HG02938 (cell line): ENCODE data around the gene PIEZO2.

Experiments used
- ATAC-seq: cut with Tn5 transposase; IDR thresholded peaks from one replicate; pipeline ENCODE4 v1.9.1; 2021; ENCODE audit warnings: mild to moderate bottlenecking, moderate library complexity; ENCODE audit not compliant: unreplicated experiment

PIEZO2 gene

DNA sequence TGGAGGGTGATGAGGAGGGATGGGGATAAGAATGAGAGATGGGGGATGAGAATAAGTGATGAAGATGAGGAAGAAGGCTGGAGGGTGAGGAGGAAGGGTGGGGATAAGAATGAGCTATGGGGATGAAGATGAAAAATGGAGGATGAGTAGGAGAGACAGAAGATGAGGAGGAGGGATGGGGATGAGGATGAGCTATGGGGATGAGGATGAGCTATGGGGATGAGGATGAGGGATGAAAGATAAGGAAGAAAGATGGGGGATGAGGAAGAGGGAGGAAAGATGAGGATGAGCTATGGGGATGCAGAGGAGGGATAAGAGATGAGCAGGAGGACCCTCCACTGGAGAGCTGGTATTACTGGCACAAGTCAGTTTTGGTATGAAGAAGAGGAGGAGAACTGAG is 392.0 kb downstream of the PIEZO2 start:
- ATAC-seq, result no peak

DNA sequence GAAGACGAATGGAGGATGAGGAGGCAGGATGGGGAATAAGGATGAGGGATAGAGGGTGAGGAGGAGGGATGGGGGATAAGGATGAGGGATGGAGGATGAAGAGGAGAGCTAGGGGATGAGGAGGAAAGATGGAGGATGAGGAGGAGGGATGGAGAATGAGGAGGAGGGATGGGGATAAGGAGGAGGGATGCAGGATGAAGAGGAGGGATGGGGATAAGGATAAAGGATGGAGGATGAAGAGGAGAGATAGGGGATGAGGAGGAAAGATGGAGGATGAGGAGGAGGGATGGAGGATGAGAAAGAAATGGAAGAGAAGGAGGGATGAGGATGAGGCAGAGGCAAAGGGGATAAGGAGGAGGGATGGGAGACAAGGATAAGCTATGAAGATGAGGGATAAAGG is 393.5 kb downstream of the PIEZO2 start:
- ATAC-seq, result no peak

DNA sequence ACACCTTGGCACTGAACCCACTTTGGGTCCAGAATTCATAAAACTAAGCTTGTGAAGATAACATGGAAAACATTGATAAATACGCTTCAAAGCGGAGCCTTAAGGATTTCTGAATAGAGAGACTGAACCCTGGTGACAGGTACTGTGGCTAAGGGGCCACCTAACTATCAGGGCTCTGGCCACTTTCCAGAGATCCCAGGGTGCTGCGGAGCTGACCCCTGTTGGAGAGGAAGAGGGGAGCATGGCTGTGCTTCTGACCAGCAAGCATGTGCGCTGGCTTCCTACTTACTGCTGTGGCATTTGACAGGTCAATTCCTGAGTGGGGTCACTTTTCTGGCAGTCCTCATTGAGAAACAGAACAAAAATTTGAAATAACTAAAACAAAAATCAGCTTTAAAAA is 395.2 kb downstream of the PIEZO2 start:
- ATAC-seq, result no peak

DNA sequence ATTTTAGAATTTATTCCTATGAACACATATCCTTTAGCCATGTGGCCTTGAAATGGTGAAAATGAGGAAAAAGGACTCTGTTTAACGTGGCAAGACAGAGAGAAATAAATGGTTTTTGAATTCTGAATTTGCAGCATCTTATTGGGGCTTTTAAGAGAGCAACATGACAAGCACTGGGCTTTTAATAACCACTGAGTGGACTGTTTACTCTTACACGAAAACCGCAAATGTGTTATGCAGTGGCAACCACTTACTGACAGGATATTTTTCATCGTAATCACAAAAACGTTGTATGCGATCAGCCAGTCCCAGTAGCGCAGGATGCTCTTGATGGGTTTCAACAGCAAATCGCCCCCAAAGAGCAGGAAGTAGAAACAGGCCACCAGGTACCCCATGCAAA is 397.0 kb downstream of the PIEZO2 start:
- ATAC-seq, result no peak

DNA sequence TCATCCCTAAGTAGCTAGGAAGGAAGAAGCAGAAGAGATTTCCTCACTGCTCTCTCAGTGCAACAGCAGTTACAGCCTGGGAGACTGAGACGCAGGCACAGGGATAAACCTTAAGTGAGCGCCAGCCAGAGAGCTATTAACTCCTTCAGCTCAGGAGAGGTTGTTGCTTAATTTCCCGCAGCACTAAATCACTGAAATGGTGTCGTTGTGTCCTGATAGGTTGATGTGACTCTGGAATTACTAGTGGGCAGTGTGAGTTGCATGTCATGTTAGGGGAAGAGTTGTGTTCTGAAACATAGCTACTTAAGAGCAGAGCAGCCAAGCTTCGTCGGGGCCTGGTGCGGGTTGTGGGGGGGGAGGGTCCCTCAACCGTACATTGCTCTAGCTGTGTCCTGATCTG is 397.7 kb downstream of the PIEZO2 start:
- ATAC-seq, result no peak

DNA sequence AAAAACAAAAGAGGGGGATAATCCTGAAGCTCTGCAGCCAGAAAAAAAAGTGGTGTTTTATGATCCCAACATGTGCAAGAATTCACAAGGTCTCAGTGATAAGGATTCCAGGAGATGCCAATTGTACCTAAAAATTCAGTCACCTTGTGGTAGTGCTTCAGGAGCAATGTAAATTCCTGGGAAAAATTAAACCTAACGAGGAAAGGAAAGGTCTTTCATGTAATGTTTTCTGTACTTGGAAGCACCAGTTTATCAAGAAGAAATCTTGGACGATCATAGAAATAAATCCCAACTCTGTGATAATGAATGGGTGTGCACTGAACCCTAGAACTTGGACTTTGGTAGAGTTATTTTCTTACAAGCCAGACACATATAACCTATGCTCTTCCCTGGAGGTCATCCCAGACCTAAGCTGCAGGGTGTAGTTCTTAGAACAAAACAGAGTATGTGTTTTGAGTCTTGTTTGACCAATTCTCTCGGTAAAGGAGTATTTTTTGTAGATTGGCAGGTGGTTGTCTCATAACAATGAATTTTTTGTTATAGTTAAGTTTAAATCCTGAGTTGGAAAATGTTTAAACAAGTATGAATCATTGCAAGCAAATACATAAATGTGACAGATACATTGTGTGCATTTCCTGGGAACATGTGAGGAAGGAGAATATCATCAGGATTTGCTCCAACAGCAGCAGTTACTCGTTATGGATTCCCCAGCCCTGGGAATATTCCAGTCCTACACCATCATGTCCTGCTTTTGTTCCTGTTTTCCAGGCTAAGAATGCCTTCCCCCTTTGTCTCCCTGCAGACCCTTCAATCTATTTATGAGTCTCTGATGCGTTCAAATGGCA is 399.0 kb downstream of the PIEZO2 start:
- no peak for ATAC-seq

DNA sequence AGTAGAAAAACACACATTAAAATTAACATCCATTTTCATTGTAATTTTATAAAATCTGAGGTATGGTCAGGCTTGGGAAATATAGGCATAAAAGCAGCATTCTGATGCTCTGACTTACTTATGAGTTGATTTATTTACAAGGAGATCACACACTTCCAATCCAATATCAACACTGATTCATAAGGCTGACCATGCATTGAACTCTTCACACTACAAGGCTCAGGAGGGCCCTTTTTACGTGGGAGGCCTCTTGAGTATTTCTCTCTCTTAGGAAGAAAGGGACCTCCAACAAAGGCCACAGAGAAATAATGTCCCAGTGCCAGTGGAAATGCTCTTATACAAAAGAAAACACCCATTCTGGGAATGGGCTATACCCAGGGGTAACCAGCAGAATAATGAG is 400.7 kb downstream of the PIEZO2 start:
- ATAC-seq, result no peak

DNA sequence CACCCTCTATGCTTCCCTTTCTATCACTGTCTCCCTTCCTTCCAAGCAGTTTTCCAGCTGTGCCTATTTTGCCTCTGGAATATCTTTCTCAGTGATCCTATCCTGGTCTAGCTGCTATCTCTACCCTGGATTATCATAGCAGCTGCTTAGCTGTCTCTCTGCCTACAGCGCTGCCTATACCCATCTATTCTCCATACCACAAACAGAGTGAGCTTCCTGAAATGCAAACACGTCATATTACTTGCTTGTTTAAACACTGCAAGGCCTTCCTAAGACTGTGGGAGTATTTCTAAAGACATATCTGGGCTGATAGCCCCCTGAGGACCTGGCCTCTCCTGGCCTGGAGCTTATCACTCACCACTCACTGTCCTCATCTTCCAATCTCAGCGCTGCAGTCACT is 403.4 kb downstream of the PIEZO2 start:
- no peak for ATAC-seq

DNA sequence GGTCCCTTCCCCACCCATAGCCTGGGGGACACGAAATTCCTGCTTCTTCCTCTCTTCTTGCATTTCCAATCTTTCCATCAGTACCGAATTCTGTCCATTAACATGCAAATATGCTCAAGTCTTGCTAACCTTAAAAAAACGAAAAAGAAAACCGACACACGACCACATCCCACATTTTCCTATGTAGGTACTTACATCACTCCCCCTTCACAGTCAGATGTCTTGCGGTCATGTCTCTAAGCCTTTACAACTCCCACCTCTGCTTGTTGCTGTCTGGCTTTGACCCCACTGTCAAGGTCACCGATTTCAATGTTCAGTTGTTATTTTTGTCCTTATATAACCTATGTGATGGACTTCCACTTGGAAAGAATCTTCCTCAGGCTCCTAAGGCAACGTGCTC is 404.1 kb downstream of the PIEZO2 start:
- no peak for ATAC-seq

DNA sequence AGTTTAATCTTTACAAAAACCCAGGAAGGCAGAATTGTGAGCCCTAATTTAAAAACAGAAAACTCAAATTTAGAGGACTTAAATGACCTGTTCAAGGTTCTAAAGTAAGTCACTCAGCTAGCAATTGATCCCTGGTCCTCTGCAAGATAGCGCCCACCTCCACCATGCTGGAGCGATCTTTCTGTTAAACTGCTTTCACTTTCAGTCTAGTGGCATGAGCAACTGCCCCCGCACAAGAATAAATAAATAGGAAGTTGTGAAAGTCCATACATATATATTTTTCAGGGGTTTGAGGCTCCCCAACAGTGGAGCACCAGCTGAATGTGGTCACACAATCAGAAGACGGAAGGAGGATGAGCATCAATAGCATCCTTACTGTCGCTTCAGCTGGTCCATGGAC is 405.6 kb downstream of the PIEZO2 start:
- ATAC-seq, result no peak

DNA sequence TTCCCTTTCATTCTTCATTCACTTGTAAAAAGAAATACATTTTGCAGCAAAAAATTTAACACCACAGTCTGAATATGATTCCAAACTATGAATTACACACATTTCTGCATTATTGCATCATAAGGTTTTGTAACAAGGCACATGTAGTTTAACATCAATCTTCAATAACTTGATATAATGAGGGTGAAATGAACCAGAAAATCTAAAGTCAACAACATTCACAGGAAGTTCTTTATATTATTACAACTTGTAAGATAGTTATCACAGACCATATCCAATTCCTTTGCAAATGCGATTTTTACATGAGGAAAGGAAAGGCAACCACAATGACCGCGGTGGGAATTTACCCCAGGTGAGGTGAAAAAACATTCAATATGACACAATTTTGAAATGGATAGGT is 410.2 kb downstream of the PIEZO2 start:
- ATAC-seq, result no peak

DNA sequence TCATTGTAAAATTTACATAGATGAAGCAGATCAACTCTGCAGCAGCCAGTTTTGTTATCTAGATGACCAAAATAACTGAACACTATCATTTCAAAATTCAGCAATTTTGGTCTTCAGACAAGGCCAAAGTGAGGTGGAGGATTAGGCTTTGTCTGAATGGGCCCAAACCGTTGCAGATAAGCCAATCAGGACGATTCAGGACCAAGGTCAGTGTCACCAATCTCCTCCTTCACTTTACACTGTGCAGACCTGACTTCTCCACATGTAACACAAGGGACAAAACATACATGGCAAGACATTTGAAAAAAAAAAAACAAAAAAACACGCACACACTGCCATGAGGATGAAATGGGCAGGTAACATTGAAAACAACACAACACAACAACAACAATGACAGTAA is 412.4 kb downstream of the PIEZO2 start:
- ATAC-seq, result no peak

DNA sequence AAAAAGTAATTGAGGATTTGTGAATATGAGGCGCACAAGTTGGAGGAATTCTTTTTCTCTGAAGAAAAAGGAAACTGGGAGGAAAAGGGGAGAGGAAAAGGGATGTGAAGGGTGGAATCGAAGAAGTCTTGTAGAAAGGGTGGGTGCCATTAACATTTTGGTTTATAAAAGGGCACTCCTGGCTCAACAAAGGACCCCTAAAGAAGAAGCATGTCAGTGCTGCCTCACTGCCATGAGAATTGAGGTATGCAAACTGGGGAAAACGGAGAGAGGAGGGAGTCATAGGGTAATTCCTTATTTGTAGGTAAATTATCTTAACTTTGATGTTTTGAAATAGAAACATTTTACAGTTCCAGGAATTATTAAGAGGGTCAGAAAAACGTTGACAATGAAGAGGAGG is 416.4 kb downstream of the PIEZO2 start:
- no peak for ATAC-seq

DNA sequence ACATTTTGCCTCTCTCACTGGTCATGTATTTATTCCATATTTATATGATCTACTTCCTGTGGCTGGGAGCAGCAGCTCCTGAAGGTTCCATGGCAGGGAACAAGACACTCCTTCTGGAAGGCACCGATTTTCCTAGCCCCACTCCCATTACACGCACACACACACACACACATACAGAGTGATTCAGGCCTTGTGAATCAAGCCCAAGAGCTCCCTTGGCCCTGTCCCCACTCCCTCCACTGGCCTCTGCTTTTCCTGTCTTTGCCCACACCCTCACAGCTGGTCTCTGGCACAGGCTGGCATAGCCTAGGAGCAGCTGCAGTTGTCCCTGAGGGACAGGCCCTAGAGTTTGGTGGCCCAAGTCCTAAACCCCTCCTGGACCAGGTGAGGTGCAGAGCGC is 421.9 kb downstream of the PIEZO2 start:
- ATAC-seq, result no peak

DNA sequence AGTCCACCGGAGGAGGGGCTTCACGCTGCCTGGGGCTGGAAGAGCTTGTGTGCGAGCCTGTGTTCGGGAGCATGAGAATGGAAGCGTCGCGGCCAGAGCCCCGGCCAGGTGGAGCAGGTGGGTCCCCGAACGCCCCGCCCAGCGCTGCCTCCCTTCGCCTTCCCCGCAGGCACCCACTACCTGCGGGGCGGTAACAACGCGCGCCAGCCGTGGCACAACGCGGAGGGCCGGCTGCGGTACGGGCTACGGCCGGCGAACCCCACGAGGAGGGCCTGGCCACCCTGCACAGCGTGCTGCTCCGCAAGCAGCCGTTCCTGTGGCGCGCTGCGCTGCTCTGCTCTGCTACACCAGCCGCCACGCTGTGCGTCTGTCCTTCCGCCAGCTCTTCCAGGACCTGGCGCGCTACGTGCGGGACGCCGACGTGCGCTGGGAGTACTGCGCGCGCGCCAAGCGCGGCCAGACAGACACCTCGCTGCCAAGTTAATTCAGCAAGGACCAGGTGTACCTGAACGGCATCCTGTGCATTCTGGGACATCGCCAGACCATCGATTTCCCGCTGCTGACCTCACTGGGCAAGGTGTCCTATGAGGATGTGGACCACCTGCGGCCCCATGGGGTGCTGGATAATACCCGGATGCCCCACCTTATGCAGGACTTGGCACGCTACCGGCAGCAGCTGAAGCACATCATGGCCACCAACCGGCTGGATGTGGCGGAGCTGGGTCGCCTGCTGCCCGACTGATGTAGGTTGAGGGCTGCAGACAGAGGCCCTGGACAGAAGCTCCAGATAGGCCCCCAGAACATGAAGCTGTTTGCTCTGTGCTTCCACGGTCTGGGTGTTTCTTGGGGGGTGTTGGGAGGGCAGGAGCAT is 422.9 kb downstream of the PIEZO2 start:
- no peak for ATAC-seq

DNA sequence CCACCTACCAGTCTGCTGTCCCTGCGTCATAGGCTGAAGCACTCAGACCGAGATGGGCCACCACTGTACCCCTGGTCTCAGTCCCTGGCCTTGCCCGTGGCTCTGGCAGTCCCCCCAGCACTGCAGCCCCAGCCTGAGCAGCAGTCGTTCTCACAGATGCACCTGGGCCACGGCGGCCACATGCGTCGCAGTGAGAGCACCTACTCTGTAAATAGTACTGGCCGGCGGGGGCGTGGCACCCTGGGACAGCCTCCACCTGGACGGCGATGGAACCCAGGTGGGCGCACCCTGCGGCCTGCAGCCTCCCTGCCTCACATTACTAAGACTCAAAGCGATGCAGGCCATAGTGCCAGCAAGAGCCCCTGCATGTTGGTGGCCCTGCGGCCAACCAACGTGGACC is 424.7 kb downstream of the PIEZO2 start:
- ATAC-seq, result no peak

DNA sequence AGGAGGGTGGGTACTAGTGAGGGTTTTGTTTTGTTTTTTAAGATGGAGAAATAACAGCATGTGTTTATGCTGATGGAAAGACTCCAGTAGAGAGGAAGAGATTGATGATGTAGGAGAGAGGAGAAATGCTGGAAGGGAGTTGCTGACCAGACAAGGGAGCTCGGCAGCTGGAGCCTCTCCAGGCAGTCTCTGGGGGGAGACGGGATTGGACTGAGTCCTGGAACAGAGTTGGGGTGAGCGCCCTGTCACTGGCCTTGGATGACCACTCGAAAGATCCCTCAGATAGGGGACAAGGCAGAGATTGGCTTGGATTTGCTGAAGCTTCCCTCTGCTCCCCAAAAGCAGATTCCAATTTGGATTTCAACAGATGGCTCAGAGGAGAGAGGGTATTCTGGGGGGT is 425.9 kb downstream of the PIEZO2 start:
- no peak for ATAC-seq

DNA sequence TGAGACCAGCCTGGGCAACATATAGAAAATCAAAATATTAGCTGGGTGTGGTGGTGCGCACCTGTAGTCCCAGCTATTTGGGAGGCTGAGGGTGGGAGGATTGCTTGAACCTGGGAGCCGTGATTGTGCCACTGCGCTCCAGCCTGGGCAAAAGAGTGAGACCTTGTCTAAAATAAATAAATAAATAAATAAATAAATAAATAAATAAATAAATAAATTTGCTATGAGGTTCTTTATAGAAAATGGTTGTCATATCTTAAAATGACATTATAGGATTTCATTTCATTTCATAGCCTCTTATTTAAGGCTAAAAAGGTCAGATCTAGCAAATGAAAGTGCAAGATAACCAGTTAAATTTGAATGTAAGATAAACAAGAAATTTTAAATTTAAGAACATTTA is 430.6 kb downstream of the PIEZO2 start:
- ATAC-seq, result no peak

DNA sequence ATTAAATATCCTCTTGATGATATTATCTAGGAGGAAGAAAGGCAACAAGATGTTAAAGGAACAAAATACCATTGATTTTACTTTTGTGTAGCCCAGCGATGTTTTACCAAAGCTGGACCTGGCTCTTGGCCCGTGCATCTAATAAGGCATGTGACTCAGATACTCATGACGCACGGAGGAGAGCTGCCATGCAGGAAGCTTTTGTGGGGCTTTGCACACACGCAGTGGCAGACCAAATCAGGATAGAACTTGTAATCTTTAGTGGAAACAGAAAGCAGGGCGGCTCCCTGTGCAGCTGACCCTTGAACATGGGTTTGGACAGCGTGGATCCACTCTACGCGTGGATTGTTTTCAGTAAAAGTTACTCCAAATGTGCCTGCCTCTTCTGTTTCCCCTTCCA is 433.6 kb downstream of the PIEZO2 start:
- no peak for ATAC-seq

DNA sequence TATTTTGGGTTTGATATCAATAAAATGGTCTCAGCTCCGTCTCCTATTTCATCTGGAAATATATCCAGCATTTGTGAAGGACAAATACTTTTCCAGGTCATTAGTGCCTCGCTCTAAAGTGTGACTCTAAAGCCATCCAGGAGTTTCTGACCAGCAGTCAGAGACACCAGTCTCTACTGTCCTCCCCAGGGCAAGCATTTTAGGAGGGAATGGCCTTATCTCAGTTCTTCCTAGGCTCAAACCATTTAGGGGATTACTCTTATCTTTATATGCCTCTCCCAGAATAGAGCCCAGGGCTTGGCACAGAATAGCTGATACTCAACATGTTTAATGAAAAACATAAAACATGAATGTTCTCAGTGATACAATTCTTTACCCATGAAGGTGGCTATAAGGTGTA is 436.0 kb downstream of the PIEZO2 start:
- ATAC-seq, result no peak

DNA sequence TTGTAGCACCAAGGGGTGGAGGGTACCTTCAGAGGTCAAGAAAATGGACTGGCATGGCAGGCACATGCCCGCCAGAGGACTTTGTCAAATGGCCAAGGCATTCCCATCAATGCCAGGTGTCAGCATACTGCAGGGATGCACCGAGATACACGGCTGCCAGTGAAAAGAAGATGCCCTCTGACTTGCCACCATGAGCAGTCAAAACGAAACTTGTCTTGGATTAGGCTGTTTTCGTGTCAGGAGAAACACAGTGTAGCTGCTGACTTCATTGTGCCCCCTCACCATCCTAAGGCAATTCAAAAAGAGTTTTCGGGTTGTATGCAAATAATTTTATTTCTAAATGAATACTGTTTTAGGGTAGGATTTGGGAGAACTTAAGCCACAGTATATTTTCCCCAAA is 442.1 kb downstream of the PIEZO2 start:
- no peak for ATAC-seq

DNA sequence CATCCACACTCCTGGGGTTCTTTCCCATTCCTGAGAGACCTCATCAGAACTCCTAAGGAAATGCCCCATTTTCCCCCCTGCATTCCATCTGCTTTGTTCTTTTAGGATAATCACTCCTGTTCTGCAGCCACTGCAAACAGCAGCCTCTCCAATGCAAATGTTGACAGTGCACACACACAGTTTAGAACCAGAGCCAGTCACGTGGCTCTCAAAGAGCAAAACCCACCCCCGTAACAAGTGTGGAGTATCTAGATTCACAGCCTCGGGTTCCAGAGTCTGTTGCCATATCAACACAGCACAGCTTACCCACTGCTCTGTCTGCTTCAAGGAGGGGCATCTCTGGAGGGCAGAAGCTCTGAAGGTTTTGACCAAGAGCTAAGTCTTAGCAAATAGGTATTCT is 443.6 kb downstream of the PIEZO2 start:
- no peak for ATAC-seq
